ENCODE data around the gene TMPRSS5.

TMPRSS5 gene

DNA sequence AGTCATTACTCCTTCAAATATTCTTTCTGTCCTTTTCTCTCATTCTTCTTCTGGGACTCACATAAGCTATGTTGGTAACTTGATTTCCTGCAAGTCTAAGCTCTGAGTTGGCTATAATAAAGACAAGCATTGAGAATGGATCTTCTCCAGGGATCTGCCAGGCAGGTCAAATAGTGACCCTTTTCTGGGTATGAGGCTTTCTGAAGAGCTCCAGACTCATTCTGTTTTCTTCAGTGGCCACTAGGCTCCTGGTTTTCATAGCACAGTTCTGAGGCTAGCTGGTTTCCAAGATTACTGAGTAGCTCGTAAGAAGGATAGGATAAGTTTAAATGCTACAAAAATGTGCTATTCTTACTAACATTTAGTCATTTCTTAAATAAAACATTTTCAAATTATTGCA lies 38.3 kb downstream of the TMPRSS5 start:
- no peak for DNase-seq (ENCODE audit: low read depth)

DNA sequence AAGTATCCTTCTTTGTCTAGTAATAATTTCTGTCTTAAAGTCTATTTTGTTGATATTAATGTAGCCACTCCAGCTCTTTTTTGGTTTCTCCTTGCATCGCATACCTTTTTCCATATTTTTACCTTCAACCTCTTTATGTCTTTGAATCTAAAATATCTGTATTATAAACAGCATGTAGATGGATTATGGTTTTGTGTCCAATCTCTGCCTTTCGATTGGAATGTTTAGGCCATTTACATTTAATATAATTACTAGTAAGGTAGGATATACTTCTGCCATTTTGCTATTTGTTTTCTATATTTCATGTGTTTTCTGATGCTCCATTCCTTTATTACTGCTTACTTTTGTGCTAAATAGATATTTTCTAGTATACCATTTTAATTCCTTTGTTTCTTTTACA lies 39.5 kb downstream of the TMPRSS5 start:
- no peak for DNase-seq (ENCODE audit: low read depth)

DNA sequence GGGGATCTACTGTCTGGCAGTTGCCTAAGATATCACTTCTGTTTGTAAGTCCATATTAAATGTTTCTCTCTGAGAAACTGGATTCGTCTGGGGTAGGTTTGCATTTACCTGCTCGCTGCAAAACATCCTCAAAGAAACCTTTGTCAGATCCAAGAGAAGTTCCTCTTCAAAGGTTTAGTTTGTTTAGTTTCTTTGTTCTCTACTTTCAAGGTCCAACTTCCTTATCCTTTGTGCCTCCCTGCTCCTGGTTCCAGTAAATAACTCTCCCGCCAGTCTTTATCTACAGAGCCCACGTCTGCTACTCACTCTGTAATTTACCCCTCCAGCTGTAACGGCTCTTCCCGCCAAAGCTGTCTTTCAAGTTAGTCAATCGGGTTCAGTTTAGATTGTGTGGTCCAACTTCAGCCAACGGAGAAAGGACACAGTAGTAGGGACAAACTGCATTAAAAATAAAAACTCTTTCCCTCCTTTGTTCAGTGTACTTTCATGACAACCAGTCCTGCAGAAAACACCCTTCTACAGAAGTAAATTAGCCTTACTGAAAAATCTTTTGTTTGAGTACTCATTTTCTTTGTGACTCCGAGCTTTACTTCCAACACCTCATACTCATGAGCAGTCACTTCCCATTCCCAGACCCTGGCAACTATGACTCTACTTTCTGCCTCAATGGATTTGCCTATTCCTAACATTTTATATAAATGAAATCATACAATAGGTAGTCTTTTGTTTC lies 41.0 kb downstream of the TMPRSS5 start:
- DNase-seq (ENCODE audit: low read depth): no peak

DNA sequence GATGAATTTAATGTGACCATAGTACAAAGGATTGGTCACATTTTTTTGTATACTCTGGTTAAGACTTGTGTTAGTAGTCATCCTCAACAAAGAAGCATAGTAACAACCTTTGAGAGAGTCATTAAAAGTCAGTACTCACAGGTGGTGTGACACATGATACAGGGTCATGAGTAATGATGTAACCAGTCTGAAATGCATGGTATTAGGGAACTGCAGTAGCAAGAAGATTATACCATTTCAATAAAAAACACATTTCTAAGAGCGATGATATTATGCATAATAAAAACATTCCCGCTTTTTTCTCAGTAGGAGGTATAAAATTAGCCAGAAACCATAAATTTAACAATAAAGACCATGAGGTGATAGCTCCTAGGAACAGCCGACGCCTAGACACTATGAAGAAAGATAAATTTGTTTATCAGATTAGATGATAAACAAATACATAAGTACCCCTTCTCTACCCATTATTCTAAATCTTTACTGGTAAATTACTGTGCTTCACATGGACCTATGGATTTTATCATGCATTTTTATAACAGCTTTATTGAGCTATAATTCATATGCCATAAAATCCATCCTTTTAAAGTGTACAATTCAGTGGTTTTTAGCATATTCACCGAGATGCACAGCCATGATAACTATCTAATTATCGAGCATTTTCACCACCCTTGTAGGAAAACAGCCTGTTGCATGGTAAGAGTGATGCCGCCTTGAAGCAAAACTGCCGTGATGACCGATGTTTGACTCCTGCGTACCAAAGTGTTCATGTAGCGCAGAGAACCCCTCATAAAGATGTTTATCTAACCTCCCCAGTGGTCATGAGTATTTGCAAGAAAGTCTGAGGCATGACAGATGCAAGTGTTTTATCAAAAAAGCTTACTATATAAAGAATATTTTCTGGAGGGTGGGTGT lies 41.8 kb downstream of the TMPRSS5 start:
- no peak for DNase-seq (ENCODE audit: low read depth)

DNA sequence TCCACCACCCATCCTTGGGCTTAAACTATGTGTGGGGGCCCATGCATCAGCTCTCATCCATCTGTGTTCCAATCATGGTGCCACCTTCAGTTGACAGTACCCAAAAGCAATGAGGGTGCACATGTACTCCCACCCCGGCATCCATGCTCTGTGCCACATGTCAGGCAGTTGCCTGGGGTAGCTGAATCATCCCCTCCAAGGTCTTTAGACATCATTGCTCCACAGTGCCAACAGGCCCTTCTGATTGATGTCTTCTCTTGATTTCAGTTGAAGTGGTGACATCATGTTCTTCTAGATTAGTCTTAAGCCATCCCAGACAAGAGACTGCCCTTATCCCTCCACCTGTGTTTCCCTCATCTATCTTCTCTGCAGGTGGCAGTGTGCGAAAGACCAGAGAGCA lies 42.5 kb downstream of the TMPRSS5 start:
- no peak for DNase-seq (ENCODE audit: low read depth)

DNA sequence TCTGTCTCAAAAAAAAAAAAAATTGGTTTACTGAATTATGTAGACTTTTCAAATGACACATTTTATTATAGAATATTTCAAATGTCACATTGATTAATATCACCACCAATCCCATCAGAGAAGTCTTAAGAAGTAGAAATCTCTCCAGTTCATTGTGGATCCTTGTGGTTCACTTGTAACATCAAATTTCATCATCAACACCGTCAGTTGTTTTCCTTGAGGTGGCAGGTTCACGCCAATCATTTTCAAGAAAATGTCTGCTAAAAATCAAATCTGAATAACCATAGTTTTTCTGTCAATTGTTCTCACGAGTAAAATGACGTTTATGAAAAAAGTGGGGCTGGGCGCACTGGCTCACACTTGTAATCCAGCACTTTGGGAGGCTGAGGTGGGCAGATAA lies 50.3 kb downstream of the TMPRSS5 start:
- DNase-seq (ENCODE audit: low read depth): no peak

- no peak for DNase-seq (ENCODE audit: low read depth)
Measured at GRCh38 chr11:113651023-113651422, 55.1 kb downstream of the TMPRSS5 start.

GRCh38 chr11:113649311-113649710 lies 56.8 kb downstream of the TMPRSS5 start:
- DNase-seq (ENCODE audit: low read depth): no peak

- no peak for DNase-seq (ENCODE audit: low read depth)
Measured at GRCh38 chr11:113647856-113648255, 58.3 kb downstream of the TMPRSS5 start.

DNA sequence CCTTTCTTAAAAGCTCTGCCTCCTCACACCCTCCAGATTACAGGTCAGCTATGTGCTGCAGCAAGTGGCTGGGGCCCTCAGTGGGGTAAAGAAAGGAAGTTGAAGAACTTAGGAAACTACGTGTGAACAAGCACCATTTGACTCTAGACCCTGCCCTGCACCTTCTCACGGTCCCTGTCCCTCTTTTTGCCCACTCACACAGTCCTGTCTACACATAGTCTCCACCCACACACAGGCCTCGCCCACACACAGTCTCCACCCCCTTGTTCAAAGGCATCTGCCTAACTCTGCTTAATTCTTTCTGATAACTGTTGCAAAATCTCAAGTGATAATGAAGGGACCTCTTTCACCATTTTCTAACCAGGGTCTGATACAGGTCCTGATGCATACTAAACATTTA lies 59.0 kb downstream of the TMPRSS5 start:
- no peak for DNase-seq (ENCODE audit: low read depth)

GRCh38 chr11:113645593-113646349 lies 60.3 kb downstream of the TMPRSS5 start:
- DNase-seq (ENCODE audit: low read depth): no peak

- no peak for DNase-seq (ENCODE audit: low read depth)
Measured at GRCh38 chr11:113644605-113645004, 61.5 kb downstream of the TMPRSS5 start.

GRCh38 chr11:113643701-113644100 lies 62.4 kb downstream of the TMPRSS5 start:
- no peak for DNase-seq (ENCODE audit: low read depth)

DNA sequence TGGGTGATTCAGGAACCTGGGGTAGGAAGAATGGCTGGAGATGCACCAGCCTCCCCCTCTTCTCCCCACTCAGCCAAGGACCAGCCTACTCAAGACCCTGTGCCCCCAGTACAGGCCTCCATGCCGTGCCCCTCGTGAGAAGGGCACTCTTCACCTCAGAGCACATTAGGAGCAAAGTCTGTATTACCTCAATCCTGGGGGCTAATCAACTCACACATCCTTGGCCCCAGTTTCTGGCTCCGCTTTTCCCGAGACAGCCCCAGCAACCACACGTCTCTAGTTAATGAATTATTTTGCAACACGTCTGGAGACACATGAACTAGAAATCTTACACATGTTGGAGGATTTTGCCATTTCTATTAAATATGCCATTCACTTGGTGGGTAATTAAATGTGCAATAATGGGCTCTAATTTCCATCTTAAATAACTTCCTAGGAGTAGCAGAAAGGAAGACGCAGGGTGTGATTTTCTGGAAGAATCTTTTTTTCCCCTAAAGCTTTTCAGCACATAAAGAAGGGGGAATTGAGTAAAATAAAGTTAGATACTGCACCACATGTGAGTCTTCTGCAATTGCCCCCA lies 63.0 kb downstream of the TMPRSS5 start:
- DNase-seq (ENCODE audit: low read depth): no peak

DNA sequence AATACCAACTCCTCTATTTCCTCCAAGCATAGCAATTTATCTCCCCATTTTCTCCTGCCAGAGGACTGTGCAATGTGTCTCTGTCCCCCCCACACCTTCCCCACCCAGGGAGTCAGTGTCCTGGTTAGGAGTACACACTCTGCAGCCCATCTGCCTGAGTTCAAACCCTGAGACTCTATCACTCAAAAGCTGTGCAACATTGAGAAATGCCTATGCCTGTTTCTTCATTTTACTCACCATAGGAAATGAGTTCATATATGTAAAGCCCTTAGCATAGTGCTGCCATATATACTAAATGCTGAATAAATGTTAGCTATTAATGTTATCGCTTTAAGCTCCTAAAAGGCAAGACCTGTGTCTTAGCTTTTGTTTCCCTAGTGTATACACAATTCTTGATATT lies 64.0 kb downstream of the TMPRSS5 start:
- DNase-seq (ENCODE audit: low read depth): no peak

DNA sequence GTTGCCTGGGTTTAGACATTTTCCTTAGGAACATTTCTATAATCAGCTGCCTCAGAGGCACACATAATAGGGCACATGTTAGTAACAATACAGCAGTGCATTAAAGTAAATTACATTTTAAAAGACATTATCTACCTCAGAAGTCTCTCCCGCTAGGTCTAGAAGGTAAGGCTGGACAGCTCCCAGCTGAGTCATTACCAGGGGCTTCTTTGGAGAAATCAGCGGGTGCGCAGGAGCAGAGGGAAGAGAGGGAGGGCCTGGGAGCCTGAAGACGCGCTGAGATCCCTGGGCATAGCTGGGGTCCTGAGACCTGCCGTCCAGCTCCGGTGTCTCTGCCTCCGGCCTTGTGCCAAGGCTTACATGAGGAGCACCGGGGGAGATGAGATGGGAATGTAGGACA lies 67.7 kb downstream of the TMPRSS5 start:
- DNase-seq (ENCODE audit: low read depth): no peak

DNA sequence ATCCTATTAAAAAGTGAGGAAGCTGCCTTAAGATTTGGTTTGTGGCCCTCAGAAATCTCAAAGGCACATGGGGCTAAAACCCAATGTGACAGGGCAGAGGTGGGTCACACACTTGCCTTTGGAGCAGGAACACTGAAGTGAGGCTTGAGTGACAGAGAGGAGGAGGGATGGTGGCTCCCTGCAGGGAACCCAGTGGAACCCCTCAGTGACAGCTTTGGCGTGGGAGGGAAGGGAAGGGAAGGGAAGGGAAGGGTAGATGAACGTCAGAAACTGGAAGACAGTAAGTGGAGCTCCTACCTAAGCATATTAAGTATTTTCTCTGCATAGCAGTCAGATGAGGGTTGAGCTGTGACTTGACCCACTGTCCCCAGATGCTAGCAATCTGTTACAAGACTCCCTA lies 68.5 kb downstream of the TMPRSS5 start:
- DNase-seq (ENCODE audit: low read depth): no peak
